Calu3 (cell line): ENCODE results near the gene NCOA7. TPM values are rescaled to one million over a fixed set of nuclear protein-coding genes. Genes with fewer than 3 reads are reported as not detected.

Experiments used
- BruUV-seq: library from RNA; stranded (reverse); fragments of 400-500 nt; replicated peaks from 2 replicates; lab custom pipeline; 2021; lab: Mats Ljungman, UMichigan
- CTCF ChIA-PET: fragments of 300-600 bp; sonication (Branson Sonifier 250); formaldehyde crosslinking; loops from one replicate; lab custom pipeline; 2022; ENCODE audit warnings: antibody characterized with exemption; lab: Charles Lee
- DNase-seq: peaks from one replicate; pipeline ENCODE4 v3.0.0; 2022
- H3K27ac Mint-ChIP-seq: one replicate; pipeline ENCODE4 v1.8.0; 2022; ENCODE audit warnings: mixed read lengths; ENCODE audit not compliant: unreplicated experiment
- H3K27me3 Mint-ChIP-seq: one replicate; pipeline ENCODE4 v1.8.0; 2022; ENCODE audit warnings: mixed read lengths; ENCODE audit not compliant: unreplicated experiment
- H3K36me3 Mint-ChIP-seq: one replicate; pipeline ENCODE4 v1.8.0; 2022; ENCODE audit warnings: mild to moderate bottlenecking, moderate library complexity, mixed read lengths; ENCODE audit not compliant: insufficient read depth, unreplicated experiment
- H3K4me1 Mint-ChIP-seq: one replicate; pipeline ENCODE4 v1.8.0; 2022; ENCODE audit warnings: mild to moderate bottlenecking, low read depth, mixed read lengths; ENCODE audit not compliant: unreplicated experiment
- H3K4me3 Mint-ChIP-seq: one replicate; pipeline ENCODE4 v1.8.0; 2022; ENCODE audit warnings: mild to moderate bottlenecking, low read depth, moderate library complexity, mixed read lengths; ENCODE audit not compliant: unreplicated experiment
- H3K9me3 Mint-ChIP-seq: one replicate; pipeline ENCODE4 v1.8.0; 2022; ENCODE audit warnings: low read depth, mixed read lengths; ENCODE audit not compliant: unreplicated experiment
- CTCF ChIP-seq: fragments of 200-600 bp; IDR thresholded peaks from one replicate; pipeline ENCODE4 v1.8.0; 2022; ENCODE audit warnings: antibody characterized with exemption; ENCODE audit not compliant: unreplicated experiment
- intact Hi-C: fragments of 100-400 bp; cut with micrococcal nuclease; formaldehyde crosslinking; loops from one replicate; pipeline ENCODE4 v1.10.0; 2022; ENCODE audit not compliant: unreplicated experiment
- total RNA-seq: library from RNA; stranded (reverse); gene quantifications from 2 replicates; pipeline ENCODE4 v1.2.3, GENCODE V29; 2022

NCOA7 gene
- total RNA-seq, 1 experiment from 2014 or later: 102 TPM

- H3K9me3 Mint-ChIP-seq: peaks cover 4% of the 10 kb centered on the region
- CTCF ChIA-PET: no interaction called here
- intact Hi-C loops: no loop called here
- H3K4me3 Mint-ChIP-seq: no peak overlapping the region
- peaks cover 12% of the 10 kb centered on the region for H3K4me1 Mint-ChIP-seq
- H3K27me3 Mint-ChIP-seq: no peaks in the 10 kb centered on the region
- no peak for DNase-seq
- BruUV-seq: no TSS peak
- no peak for TF ChIP-seq CTCF
- no peak overlapping the region for H3K27ac Mint-ChIP-seq
- H3K36me3 Mint-ChIP-seq: no peaks in the 10 kb centered on the region
These were observed 62.4 kb downstream of the NCOA7 start for GRCh38 chr6:125853168-125853567.

- intact Hi-C loops: no loop called here
- peaks cover 16% of the 10 kb centered on the region for H3K4me1 Mint-ChIP-seq
- CTCF ChIA-PET: no interaction called here
- H3K9me3 Mint-ChIP-seq: peaks cover 4% of the 10 kb centered on the region
- H3K4me3 Mint-ChIP-seq: no peak overlapping the region
- no peak for TF ChIP-seq CTCF
- no peaks in the 10 kb centered on the region for H3K36me3 Mint-ChIP-seq
- H3K27me3 Mint-ChIP-seq: no peaks in the 10 kb centered on the region
- H3K27ac Mint-ChIP-seq: no peak overlapping the region
- DNase-seq: no peak
- BruUV-seq: no TSS peak
These were observed 63.0 kb downstream of the NCOA7 start for GRCh38 chr6:125853756-125854155.

- no TSS peak for BruUV-seq
- no peak for DNase-seq
- peaks cover 22% of the 10 kb centered on the region for H3K4me1 Mint-ChIP-seq
- H3K27me3 Mint-ChIP-seq: no peaks in the 10 kb centered on the region
- CTCF ChIA-PET: no interaction called here
- intact Hi-C loops: no loop called here
- H3K27ac Mint-ChIP-seq: no peak overlapping the region
- no peaks in the 10 kb centered on the region for H3K36me3 Mint-ChIP-seq
- no peak overlapping the region for H3K4me3 Mint-ChIP-seq
- TF ChIP-seq CTCF: no peak
- H3K9me3 Mint-ChIP-seq: peaks cover 4% of the 10 kb centered on the region
These were observed 63.6 kb downstream of the NCOA7 start for GRCh38 chr6:125854355-125854754.

- CTCF ChIA-PET: no interaction called here
- H3K4me3 Mint-ChIP-seq: no peak overlapping the region
- intact Hi-C loops: loop anchor here (5.0 kb wide), 2 partner anchors 67 to 117 kb away; no protein-coding TSS in a partner anchor
These were observed 65.0 kb downstream of the NCOA7 start for GRCh38 chr6:125855783-125856182.

More at GRCh38 chr6:125855783-125856182, 65.0 kb downstream of the NCOA7 start:
- Mint-ChIP-seq H3K27me3 (no peaks in the 10 kb centered on the region), H3K27ac (no peak overlapping the region), H3K9me3 (peaks cover 4% of the 10 kb centered on the region), H3K36me3 (no peaks in the 10 kb centered on the region), H3K4me1 (peaks cover 23% of the 10 kb centered on the region)
- no peak for TF ChIP-seq CTCF
- no TSS peak for BruUV-seq
- no peak for DNase-seq
